Activated CD4-positive, alpha-beta T cell treated with anti-CD3 and anti-CD28 coated beads, Interleukin-2, amount 50 U/mL, for 24 hours (primary cell): Measurements from ENCODE around the gene BTK.
"Not testable (repeated sequence)": the region's sequence is repeated elsewhere in the genome, so short reads cannot be mapped to it uniquely, and the experiment has no call there.

ENCODE experiments used
- DNase-seq, 2 donors: peaks; one replicate each; pipeline ENCODE4 v3.0.0-alpha.2; 2020; ENCODE audit warnings: low read depth in 1 of 2, low spot score in 1 of 2

Gene BTK

DNA sequence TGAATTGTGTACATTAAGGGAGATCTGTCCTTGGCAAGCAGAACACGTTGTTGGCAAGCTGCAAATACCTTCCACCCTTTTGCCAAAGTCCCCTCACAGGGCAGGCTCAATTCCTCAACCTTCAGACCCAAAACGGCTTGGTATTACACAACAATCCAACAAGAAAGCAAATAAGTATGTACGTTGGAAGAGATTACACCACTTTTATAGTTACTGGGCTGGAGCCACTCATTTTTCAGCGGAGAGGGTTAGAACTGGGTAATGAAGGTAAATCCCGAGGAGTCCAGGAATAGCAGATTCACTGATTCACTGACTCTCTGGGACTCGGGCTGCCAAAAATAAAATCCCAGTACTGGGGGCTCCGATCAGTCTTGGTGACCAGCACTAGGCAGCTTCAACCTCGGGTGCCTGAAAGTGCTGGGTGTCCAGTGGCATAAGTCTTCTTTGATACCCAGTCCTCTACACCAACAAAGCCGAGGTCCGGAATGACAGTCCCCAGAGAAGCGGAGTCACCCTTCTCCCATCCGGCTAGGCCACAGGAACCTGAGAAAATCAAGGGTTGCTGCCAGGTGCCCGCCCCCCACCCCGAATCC, 38.0 kb downstream of the BTK start:
- no peak for DNase-seq

DNA sequence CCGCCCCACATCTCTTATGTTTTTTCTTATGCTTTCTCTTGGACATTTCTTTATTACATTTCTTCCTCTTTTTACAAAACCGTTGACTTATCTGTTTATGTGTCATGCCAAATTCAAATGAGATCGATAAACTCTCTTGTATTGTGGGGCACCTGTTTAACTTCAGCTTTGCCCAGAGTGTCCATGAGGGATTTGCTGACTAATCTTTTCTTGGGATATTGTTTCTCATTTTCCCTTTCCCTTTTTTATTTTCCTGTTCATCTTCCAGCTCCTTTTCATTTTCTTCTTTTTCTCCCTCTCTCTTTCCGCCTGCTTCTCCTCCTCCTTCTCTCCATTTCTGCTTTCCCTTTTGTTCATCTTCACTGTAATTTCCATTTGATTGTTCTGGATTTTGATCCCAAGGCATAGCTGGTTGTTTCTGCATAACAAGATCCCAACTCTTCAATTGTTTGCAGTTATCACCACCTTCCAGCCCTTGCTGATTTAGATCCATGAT, 48.2 kb downstream of the BTK start:
- DNase-seq: no peak

DNA sequence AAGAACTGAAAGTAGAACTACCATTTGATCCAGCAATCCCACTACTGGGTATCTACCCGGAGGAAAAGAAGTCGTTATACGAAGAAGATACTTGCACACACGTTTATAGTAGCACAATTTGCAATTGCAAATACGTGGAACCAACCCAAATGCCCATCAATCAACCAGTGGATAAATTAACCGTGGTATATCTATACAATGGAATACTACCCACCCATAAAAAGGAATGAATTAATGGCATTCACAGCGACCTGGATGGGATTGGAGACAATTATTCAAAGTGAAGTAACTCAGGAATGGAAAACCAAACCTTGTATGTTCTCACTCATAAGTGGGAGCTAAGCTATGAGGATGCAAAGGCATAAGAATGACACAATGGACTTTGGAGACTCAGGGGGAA, 51.7 kb downstream of the BTK start:
- DNase-seq: not testable (repeated sequence)

DNA sequence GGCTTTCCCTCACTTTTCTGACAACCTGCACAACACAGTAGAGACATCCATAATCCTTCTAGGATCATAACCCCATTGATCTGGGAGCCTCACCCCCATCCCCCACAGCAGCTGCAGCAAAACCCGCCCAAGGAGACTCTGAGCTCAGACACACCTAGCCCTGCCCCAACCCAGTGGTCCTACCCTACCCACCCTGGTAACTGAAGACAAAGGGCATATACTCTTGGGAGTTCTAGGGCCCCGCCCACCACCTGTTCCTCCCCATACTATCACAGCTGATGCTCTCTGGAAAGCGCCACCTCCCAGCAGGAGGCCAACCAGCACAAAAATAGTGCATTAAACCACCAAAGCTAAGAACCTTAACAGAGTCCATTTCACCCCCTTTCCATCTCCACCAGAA, 59.4 kb downstream of the BTK start:
- DNase-seq: not testable (repeated sequence)

DNA sequence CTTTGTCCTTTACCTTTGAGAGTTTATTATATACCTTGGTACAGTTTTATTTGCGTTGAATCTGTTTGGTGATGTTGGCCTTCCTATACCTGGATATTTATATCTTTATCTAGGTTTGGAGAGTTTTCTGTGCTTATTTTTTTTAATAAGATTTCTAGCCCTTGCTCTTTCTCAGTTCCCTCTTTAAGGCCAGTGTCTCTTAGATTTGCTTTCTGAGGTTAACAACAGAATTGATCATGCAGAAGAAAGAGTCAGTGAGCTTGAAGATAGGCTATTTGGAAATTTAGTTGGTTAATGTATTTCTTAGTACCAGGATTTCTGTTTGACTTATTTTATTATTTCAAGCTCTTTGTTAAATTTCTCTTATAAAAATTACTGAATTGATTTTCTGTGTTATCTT, 82.2 kb downstream of the BTK start:
- DNase-seq: no peak
